GM18909 (cell line): ENCODE results near the gene EIF4B.
A peak's percentile ranks its signal among the peaks of the same experiment; 100 is the strongest.
"Not testable (repeated sequence)": the region's sequence is repeated elsewhere in the genome, so short reads cannot be mapped to it uniquely, and the experiment has no call there.

Source experiments
- ATAC-seq: cut with Tn5 transposase; IDR thresholded peaks from one replicate; pipeline ENCODE4 v1.9.1; 2021; ENCODE audit warnings: mild to moderate bottlenecking; ENCODE audit not compliant: unreplicated experiment, poor library complexity

Gene EIF4B, protein sequence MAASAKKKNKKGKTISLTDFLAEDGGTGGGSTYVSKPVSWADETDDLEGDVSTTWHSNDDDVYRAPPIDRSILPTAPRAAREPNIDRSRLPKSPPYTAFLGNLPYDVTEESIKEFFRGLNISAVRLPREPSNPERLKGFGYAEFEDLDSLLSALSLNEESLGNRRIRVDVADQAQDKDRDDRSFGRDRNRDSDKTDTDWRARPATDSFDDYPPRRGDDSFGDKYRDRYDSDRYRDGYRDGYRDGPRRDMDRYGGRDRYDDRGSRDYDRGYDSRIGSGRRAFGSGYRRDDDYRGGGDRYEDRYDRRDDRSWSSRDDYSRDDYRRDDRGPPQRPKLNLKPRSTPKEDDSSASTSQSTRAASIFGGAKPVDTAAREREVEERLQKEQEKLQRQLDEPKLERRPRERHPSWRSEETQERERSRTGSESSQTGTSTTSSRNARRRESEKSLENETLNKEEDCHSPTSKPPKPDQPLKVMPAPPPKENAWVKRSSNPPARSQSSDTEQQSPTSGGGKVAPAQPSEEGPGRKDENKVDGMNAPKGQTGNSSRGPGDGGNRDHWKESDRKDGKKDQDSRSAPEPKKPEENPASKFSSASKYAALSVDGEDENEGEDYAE

DNA sequence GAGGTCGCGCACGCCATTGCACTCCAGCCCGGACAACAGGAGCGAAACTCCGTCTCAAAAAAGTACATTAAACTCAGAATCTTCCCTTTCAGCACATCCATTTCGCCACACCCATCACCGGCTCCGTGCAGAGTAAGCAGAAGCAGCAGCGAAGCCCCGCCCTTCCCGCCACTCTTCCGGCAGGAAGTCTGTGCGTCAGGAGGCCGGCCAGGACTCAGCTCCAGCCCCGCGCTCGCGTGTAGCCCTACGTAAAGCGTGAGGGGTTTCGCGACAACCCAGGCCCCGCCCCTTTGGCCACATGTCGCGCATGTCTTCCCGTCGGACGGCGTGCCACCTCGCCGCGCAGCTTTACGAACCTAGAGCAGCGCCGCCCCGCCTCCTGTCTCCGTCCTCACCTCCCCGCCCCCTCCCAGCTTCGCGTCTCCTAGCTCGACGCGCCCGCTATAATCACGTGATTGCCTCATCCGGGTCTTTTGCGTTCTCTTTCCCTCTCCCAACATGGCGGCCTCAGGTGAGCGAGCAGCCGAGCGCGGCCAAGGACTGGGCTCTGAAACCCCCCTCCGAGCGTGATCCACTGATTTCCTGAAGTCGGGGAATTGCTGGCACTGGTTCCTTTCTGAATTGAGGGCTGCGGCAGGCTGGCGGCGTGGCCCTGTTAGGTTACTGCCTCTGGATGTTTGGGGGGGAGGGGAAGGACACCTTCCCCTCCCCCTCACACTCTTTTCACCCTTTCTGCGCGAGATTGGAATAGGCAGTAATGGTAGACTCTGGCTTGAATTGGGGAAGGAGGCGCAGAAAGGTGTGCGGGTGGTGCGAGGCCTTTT is at the start of gene EIF4B:
Gene EIF4B (plus strand): TSS at position 471 of the 824 bp plus-strand sequence. CDS start 28 bp downstream, at position 499.
- ATAC-seq: peak; percentile 93

DNA sequence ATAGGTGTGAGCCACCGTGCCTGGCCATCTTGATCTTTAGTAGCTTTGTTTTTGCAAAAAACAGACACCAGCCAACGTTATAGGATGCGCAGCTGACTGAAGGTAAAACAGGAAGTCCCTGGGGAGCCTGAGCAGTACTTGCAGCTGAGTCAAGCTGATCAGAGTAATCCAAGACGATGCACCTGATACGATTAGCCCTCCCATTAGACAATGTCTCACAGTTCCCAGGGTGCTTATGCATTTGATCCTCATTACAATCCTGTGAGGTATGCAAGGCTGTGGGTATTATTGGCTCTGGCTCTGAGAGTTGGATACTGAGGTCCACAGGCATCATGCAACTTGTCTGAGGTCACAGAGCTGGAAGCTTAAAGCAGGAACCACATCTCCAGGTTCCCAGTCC is 49.3 kb upstream of the EIF4B start:
- ATAC-seq: no peak

DNA sequence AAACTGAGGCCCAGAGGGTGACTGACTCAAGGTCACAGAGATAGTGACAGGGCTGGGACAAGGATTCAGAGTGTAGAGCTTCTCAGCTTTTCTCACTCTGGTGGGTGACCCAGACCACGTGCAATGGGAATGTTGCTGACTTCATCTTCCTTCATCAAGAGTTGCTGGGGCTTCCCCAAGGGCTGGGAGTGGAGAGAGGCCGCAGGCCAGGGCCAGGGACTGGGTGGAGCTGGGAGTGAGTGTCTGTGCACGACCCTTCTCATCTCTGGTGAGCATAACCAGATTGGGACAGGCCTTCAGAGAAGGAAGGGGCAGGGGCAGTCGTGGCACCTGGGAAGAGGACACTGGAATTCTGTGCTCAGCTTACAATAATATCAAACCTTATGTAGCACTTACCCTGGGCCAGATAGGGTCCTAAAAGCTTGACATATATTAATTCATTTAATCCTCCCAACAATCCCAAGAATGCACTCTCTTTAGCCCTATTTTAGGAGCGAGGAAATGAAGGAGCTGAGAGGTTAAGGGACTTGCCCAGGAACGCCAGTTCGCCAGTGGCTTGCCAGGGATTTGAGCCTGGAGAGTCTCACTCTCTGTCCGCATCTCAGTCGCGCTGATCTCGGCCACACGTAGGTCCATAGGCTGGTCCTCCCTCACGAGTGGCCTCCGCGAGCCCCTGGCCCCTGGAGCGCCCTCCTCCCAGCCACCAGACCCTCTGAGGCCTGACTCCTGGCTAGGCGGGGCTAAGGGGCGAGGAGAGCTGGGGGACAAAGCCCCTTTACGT is 41.5 kb upstream of the EIF4B start:
- ATAC-seq: no peak

DNA sequence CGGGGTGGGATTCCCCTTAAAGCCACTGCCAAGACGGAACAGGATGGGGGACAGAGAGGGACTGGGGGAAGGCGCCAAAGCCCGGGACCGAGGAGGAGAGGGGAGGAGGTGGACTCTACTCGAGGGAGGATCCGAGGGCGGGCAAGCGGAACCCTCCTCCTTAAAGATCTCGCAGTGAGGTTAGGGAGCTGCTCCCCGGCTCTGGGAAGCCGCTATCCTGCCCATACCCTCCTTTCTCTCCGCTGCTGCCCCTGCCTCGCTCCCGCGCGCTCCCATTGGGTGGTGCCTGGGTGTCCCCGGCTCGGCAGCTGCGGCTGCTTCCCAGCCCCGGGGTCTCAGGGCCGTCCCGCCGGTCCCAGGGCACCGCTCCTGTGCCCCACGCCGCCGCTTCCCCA is 40.9 kb upstream of the EIF4B start:
- ATAC-seq: no peak

DNA sequence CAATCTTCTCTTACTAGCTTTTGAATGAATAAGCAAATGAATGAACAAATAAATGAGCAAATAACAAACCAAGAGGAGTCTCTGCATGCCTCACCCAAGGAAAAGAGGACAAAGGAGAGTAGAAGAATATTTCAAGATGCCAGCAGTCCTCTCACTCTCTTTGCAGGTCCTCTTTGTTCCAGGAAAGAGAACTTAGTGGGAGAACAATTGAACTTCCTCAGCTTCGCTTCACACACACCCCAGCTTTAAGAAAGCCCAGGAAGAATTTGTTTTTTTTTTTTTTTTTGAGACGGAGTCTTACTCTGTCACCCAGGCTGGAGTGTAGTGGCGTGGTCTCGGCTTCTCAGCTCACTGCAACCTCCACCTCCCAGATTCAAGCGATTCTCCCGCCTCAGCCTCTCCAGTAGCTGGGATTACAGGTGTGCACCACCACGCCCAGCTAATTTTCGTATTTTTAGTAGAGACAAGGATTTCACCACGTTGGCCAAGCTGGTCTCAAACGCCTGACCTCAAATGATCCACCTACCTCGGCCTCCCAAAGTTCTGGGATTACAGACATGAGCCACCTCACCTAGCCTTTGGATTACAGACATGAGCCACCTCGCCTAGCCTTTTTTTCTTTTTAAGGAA is 37.0 kb upstream of the EIF4B start:
- no peak for ATAC-seq

DNA sequence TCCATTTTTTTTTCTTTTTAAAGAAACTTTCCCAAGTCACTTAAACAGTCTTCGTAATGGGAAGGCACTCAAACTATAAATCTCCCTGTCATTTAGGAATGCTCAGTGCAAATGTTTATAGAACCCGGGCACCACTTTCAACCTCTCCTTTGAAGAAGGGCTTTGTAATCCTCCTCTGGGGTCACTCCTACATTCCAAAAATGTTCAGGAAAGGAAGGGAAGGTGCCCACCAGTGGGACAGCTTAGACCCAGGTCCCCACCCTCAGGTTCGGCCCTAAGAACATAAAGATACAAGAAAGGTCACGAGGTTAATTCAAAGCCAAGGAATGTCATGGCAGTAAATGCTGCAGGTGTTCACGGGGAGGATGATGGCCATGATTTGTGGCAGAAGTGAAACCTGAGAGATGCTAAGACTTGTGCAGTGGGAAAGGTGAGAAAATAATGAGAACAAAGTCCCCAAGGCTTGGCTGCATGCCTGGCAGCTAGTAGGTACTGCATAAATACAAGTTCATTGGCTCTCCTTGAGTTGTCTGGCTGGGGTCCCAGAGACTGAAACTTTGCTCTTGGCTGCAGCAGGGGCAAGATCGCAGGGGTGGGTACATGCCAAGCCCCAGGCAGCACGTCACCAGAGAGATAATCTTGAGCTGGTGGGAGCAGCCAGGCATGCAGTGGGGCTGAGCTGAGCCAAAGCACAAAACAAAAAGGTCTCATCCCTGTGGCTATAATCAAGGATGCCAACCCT is 36.3 kb upstream of the EIF4B start:
- no peak for ATAC-seq

DNA sequence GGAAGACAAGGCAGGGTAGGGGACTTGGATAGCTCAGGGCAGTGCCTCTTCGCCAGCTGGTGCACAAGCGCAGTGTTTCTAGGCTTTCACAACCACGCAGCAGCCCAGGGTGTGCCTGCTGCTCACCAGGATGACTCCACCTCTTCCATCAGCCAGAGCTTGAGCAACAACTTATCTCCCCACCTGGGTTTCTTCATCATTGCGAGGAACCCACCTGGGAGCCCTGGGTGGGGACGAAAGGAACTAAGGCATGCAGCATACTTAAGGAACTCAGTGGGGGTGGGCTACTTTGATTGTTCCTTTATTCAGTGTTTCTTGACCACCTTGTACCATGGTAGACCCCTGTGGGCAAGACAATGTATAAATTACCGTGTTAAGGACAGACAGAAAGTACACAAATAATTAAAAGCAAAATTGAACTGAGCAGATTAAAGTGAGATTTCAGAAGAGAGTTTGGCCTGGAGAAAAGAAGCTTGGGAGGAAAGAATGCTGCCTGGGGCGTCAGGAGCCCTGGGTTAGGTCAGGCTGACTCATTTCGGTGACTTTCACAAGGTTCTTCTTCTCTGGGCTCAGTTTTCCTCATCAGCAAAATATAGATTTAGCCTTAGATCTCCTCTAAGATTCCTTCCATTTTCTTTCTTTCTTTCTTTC is 34.5 kb upstream of the EIF4B start:
- ATAC-seq: no peak

DNA sequence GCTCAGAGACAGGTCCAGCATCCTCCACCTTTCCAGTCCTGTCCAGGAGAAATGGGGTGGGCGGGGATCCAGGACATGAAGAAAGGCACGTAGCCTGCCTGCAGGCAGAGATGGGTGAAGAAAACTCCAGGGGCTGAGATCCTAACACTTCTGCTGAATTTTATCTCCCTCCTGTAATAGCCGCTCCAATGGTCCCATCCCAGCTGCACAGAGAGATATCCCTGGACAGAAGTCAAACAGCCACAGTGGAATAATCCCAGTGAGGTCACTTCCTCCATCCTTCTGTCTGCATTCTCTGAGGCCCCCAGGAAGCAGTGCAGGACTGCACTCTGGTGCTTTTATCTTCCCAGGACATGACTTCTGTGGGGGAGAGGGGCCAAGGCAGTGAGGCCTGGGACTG is 31.1 kb upstream of the EIF4B start:
- no peak for ATAC-seq

DNA sequence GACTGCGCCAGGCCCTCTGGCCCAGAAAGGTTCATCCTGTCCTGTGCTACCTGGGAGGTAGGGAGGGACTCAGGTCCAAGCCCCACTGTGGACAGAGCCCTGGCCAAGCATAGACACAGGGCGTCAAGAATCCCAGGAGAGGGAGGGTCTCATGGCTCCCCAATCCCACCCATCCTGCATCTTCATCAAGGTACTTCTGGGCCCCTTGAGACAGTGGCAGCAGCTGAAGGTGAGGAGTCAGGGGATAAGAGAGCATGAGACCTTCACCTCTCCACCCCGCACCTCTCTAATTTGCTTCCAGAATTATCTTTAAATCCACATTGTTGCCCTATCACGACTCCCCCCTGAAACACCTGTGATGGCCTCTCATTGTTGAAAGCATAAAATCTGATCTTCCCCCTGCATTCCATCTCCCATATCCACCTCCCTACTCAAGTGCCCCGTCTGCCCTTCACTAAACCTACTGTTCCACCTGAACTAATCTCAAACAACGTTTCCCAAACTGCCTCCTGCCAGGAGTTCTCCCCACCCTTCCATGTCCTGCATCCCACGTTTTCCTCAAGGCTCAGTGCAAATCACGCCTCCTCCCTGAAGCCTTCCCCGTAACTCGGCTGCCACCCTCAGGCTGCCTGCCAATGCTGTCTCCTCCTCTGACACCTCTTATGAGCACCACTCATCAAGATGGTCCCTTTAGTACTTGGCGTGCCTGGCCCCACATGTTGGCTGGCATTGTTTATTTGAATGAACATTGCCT is 30.3 kb upstream of the EIF4B start:
- no peak for ATAC-seq

DNA sequence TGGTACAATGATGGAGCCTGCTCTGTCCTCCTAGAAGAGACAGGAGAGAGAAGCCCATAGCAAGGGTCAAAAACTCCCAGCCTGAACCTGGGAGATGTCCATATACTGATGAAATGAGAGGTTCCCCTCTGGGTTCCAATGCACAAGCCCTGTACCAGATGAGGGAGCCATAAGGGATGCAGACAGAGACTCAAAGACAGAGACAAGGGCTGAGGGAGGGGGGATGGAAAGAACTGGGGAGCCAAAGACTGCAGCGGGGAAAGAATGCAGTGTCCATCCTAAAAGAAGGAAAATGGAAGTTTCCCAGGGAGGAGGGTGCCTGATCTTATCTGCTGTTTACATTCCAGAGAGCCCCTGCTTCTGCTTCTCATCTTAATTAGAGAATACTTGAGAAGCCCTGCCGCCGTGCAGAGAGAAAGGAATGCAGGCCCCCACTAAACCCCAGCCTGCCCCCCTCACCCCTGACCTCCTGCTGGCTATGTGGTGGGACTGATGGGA is 29.6 kb upstream of the EIF4B start:
- no peak for ATAC-seq

DNA sequence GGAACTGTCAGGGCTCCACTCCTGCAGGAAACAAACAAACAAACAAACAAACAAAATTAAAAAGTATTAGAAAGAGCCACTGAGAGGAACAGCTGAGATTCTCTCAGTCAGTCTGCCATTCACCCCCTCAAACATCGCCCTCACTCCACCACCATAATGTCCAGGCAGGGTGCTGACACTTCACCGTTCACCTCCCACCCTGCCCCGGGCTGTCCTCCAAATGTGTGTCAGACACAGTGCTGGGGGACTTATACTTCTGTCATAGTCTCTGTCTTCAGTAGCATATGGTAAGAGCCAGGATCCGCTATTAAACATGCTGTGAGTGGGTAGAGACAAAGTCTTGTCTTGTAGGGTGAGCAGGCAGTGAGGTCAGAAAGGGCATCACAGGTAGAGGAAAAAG is 29.1 kb upstream of the EIF4B start:
- ATAC-seq: no peak

DNA sequence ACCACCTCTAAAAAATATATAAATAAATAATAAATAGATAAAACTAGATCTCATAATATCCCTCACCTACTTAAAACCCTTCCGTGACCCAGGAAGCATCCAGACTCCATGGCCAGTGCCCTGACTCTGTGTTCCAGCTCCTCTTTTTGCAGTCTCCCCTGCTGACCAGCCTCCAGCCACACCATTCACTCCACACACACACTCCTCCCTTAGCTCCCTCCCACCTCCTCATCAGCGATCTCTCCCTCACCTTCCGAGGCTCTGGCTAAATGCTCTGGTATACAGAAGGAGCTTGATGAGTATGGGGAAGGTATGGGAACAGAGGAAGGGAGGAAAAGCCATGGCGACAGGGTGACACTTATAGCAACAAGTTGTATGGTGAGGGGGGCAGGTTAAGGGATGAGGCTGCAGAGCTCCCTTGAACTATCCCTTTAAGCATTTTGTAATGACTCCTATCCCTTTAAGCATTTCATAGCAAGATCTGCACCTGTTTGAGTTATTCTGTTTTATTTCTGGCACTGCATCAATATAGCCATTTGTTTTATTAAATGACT is 26.1 kb upstream of the EIF4B start:
- ATAC-seq: no peak

DNA sequence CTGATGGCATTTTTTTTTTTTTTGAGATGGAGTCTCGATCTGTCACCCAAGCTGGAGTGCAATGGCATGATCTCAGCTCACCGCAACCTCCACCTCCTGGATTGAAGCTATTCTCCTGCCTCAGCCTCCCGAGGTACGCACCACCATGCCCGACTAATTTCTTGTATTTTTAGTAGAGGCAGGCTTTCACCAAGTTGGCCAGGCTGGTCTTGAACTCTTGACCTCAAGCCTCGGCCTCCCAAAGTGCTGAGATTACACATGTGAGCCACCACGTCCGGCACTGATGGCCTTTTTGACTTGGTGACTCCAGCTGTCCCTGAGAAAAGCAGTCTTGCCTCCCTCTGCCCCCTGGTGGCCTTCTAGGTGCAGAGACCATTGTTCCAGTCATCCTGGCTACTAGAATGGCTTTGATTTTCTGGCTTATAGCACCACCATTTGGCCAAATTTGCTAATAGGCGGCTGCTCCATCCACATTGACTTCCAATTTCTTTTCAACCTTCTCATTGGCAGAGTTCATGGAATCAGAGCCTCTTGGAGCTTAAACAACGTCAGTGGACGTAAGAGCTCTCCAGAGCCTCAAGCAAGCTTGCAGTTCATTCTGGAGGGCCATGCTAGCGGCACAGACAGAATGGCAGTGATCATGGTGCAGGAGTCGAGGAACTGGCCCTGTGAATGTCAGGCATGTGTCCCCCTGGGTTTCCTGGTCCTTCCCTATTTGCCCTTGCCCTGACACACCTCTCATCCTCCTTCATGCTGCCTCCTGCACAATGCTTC is 25.4 kb upstream of the EIF4B start:
- ATAC-seq: no peak

DNA sequence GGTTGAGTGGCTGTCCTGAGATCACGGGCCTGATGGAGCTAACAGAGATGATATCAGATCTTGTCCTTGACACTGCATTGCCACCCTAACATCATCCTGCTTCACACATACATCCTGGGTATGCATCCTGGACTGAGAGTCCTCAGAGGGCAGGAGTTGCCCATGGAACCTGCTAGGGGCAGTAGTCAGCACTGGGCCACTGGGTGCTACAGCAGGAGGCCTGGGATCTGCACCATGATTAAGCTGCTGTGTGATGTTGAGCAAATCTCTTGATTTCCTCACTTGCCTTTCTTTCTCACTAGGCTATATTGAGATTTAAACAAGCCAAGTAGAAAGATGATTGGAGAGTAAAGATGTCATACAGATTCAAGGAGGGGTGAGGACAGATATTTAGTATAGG is 22.1 kb upstream of the EIF4B start:
- ATAC-seq: no peak

DNA sequence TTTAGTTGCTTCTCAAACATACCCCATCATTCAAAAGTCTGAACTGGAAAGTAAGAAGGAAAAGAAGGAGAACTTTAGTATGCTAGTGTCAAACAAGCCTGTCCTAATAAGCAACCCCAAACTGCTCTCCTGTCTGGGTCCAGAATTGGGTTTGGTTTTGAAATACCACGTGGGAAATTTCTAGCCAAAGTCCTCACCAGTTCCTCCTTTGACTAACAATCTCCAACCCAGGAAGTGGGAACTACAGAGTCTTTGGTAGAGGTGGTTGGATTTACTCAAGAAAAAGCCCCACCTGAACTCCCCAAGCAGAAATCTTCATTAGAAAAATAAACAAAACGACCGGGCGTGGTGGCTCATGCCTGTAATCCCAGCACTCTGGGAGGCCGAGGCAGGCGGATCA is 17.4 kb upstream of the EIF4B start:
- no peak for ATAC-seq

DNA sequence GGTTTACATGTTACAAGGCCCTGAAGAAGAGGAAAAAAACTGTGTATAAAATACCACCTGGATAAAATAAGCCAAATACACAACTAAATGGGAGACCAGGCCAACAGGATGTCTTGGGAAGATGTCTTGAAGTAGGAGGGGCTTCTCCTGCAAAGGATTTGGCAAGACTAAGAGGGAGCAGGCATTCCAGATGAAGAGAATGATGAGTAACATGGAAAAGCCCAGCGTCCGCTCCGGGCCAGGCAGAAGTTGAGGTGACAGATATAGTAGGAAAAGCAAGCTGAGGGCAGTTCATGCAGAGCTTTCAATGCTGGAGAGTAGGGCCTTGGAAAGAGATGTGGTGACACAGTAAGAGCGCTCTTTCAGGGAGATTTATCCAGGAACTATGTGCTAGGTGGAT is 16.1 kb upstream of the EIF4B start:
- ATAC-seq: no peak

DNA sequence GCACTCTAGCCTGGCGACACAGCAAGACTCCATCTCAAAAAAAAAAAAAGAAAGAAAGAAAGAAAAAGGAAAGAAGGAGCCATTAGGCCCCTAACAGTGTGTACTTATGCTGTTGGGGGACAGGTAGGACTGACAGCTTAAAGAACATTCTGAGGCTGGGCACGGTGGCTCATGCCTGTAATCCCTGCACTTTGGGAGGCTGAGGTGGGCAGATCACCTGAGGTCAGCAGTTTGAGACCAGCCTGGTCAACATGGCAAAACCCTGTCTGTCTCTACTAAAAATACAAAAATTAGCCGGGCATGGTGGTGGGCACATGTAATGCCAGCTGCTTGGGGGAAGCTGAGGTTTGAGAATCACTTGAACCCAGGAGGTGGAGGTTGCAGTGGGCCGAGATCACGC is 14.0 kb upstream of the EIF4B start:
- not testable (repeated sequence) for ATAC-seq
